Ishikawa (cell line): Measurements from ENCODE around the gene C5AR2.

ENCODE experiments used
- EP300 ChIP-seq: IDR thresholded peaks from 2 replicates; pipeline ENCODE4 v1.6.1; 2012; ENCODE audit warnings: borderline replicate concordance
- MAX ChIP-seq: IDR thresholded peaks from 2 replicates; pipeline ENCODE4 v1.6.1; 2012
- NFIC ChIP-seq: IDR thresholded peaks from 2 replicates; pipeline ENCODE4 v1.6.1; 2012
- RAD21 ChIP-seq: IDR thresholded peaks from 2 replicates; pipeline ENCODE4 v1.6.1; 2012; ENCODE audit warnings: low read depth
- REST ChIP-seq: IDR thresholded peaks from 2 replicates; pipeline ENCODE4 v1.6.1; 2012; ENCODE audit warnings: low read depth, mild to moderate bottlenecking
- TAF1 ChIP-seq: IDR thresholded peaks from 2 replicates; pipeline ENCODE4 v1.6.1; 2012; ENCODE audit warnings: low read depth, mild to moderate bottlenecking
- TCF12 ChIP-seq: IDR thresholded peaks from 2 replicates; pipeline ENCODE4 v1.6.1; 2012; ENCODE audit warnings: low read depth
- TEAD4 ChIP-seq: IDR thresholded peaks from 2 replicates; pipeline ENCODE4 v1.6.1; 2012
- YY1 ChIP-seq: IDR thresholded peaks from 2 replicates; pipeline ENCODE4 v1.6.1; 2012; ENCODE audit warnings: low read depth

GRCh38 chr19:47370045-47370611 lies 38.2 kb downstream of the C5AR2 start:
- no peak for TF ChIP-seq NFIC
- TF ChIP-seq TEAD4, result no peak
- TF ChIP-seq TCF12, result no peak
- no peak for TF ChIP-seq YY1
- TF ChIP-seq REST, result no peak
- no peak for TF ChIP-seq TAF1
- TF ChIP-seq RAD21, result no peak
- TF ChIP-seq MAX, result no peak
- TF ChIP-seq EP300, result no peak
